Smooth muscle cell (in vitro differentiated cells): Measurements from ENCODE around the gene SERGEF. TPM values are rescaled to one million over a fixed set of nuclear protein-coding genes. Genes with fewer than 3 reads are reported as not detected.

ENCODE experiments used
- DNase-seq: peaks from one replicate; lab custom pipeline; 2025; ENCODE audit not compliant: unreplicated experiment; lab: John Stamatoyannopoulos, UW
- H2AFZ ChIP-seq: fragments of 200-600 bp; sonication (generic); 2 replicates; pipeline ENCODE4 v1.6.0; 2016; ENCODE audit warnings: antibody characterized with exemption, low read depth, mild to moderate bottlenecking
- H3F3A ChIP-seq: fragments of 200-600 bp; sonication (generic); 2 replicates; pipeline ENCODE4 v1.6.0; 2017; ENCODE audit warnings: antibody characterized with exemption, low read depth
- H3K27ac ChIP-seq: fragments of 200-600 bp; sonication (generic); 2 replicates; pipeline ENCODE4 v1.5.1; 2016; ENCODE audit warnings: low read depth, mild to moderate bottlenecking
- H3K27me3 ChIP-seq: fragments of 200-600 bp; sonication (generic); 2 replicates; pipeline ENCODE4 v1.6.1; 2016; ENCODE audit warnings: low read depth, mild to moderate bottlenecking
- H3K36me3 ChIP-seq: fragments of 200-600 bp; sonication (generic); 2 replicates; pipeline ENCODE4 v1.5.1; 2016; ENCODE audit warnings: low read depth
- H3K4me1 ChIP-seq: fragments of 200-600 bp; sonication (generic); 2 replicates; pipeline ENCODE4 v1.5.1; 2016; ENCODE audit warnings: low read depth
- H3K4me2 ChIP-seq: fragments of 200-600 bp; sonication (generic); 2 replicates; pipeline ENCODE4 v1.6.0; 2016; ENCODE audit warnings: mild to moderate bottlenecking
- H3K4me3 ChIP-seq: fragments of 200-600 bp; sonication (generic); 2 replicates; pipeline ENCODE4 v1.5.1; 2016; ENCODE audit warnings: mild to moderate bottlenecking
- H3K79me2 ChIP-seq: fragments of 200-600 bp; sonication (generic); 2 replicates; pipeline ENCODE4 v1.6.0; 2016; ENCODE audit warnings: low read depth, mild to moderate bottlenecking
- H3K9ac ChIP-seq: fragments of 200-600 bp; sonication (generic); 2 replicates; pipeline ENCODE4 v1.6.0; 2016; ENCODE audit warnings: low read depth
- H3K9me3 ChIP-seq: fragments of 200-600 bp; sonication (generic); replicated peaks from 2 replicates; pipeline ENCODE4 v1.5.1; 2016; ENCODE audit warnings: low read depth
- H4K20me1 ChIP-seq: fragments of 200-600 bp; sonication (generic); 2 replicates; pipeline ENCODE4 v1.6.0; 2016; ENCODE audit warnings: low read depth
- CTCF ChIP-seq: fragments of 200-600 bp; sonication (generic); IDR thresholded peaks from 2 replicates; pipeline ENCODE4 v1.5.1; 2017; ENCODE audit warnings: borderline replicate concordance, mild to moderate bottlenecking, antibody characterized with exemption; ENCODE audit not compliant: insufficient read depth, poor library complexity, severe bottlenecking
- WGBS: methylation state at CpG from one replicate; pipeline ENCODE4 v1.1.7; 2016; ENCODE audit warnings: low lambda C conversion rate; 5-methylcytosine and 5-hydroxymethylcytosine counted together
- polyA plus RNA-seq: library from polyadenylated mRNA; unstranded; fragments of >200 nt; fragmentation: Nextera tagmentation; extraction: Ambion mirVana; gene quantifications from 2 replicates; pipeline ENCODE4 v1.2.1, GENCODE V29; 2016
- total RNA-seq: library from RNA; depleted of rRNA; stranded (reverse); fragments of >200 nt; gene quantifications from 2 replicates; pipeline ENCODE4 v1.2.3, GENCODE V29; 2014

Gene SERGEF
- total and polyA plus RNA-seq, 2 experiments from 2014 or later, result 4.9 to 7.4 TPM

GRCh38 chr11:17840101-17840548 is 172.7 kb downstream of the SERGEF start:
- H3K4me3 ChIP-seq, result no peak overlapping the region
- H3K79me2 ChIP-seq, result no peaks in the 10 kb centered on the region
- no peak overlapping the region for H3K27ac ChIP-seq
- TF ChIP-seq CTCF, result no peak
- no peaks in the 10 kb centered on the region for H3K27me3 ChIP-seq
- no peaks in the 10 kb centered on the region for H4K20me1 ChIP-seq
- no peak overlapping the region for H3K9ac ChIP-seq
- H3K9me3 ChIP-seq, result no peaks in the 10 kb centered on the region
- no peaks in the 10 kb centered on the region for H3K4me1 ChIP-seq
- H3F3A ChIP-seq, result no peaks in the 10 kb centered on the region
- 92% methylated on average over 4 of the region's 4 CpGs for WGBS
- H2AFZ ChIP-seq, result no peak overlapping the region
- H3K4me2 ChIP-seq, result no peak overlapping the region
- H3K36me3 ChIP-seq, result no peaks in the 10 kb centered on the region
- DNase-seq, result no peak

GRCh38 chr11:17839450-17839849 is 173.4 kb downstream of the SERGEF start:
- no peak overlapping the region for H3K27ac ChIP-seq
- no peak for DNase-seq

GRCh38 chr11:17838102-17838501 is 174.7 kb downstream of the SERGEF start:
- H3K4me3 ChIP-seq, result no peak overlapping the region
- H3K27me3 ChIP-seq, result no peaks in the 10 kb centered on the region
- no peak overlapping the region for H3K27ac ChIP-seq
- H3K79me2 ChIP-seq, result no peaks in the 10 kb centered on the region
- H3K36me3 ChIP-seq, result no peaks in the 10 kb centered on the region
- H3K9ac ChIP-seq, result no peak overlapping the region
- no peak for TF ChIP-seq CTCF
- H4K20me1 ChIP-seq, result no peaks in the 10 kb centered on the region
- H3K4me2 ChIP-seq, result no peak overlapping the region
- H3K4me1 ChIP-seq, result no peaks in the 10 kb centered on the region
- DNase-seq, result no peak
- H3F3A ChIP-seq, result no peaks in the 10 kb centered on the region
- H2AFZ ChIP-seq, result no peak overlapping the region
- 95% methylated on average over 3 of the region's 3 CpGs for WGBS
- H3K9me3 ChIP-seq, result no peaks in the 10 kb centered on the region

More at GRCh38 chr11:17839450-17839849, 173.4 kb downstream of the SERGEF start:
- Histone ChIP-seq H2AFZ (no peak overlapping the region), H3K4me1 (no peaks in the 10 kb centered on the region), H3K4me2 (no peak overlapping the region), H3K4me3 (no peak overlapping the region), H3F3A (no peaks in the 10 kb centered on the region), H4K20me1 (no peaks in the 10 kb centered on the region), H3K27me3 (no peaks in the 10 kb centered on the region), H3K9me3 (no peaks in the 10 kb centered on the region), H3K79me2 (no peaks in the 10 kb centered on the region), H3K9ac (no peak overlapping the region), H3K36me3 (no peaks in the 10 kb centered on the region)
- 90% methylated on average over 5 of the region's 5 CpGs for WGBS
- TF ChIP-seq CTCF, result no peak

- Histone ChIP-seq H3K27ac (no peak overlapping the region), H3K4me3 (no peak overlapping the region), H3K36me3 (no peaks in the 10 kb centered on the region), H3K27me3 (no peaks in the 10 kb centered on the region), H3K79me2 (no peaks in the 10 kb centered on the region), H3K9ac (no peak overlapping the region), H3F3A (no peaks in the 10 kb centered on the region), H2AFZ (no peak overlapping the region), H4K20me1 (no peaks in the 10 kb centered on the region), H3K9me3 (no peaks in the 10 kb centered on the region), H3K4me1 (no peaks in the 10 kb centered on the region), H3K4me2 (no peak overlapping the region)
- no peak for TF ChIP-seq CTCF
- no peak for DNase-seq
- 96% methylated on average over 3 of the region's 3 CpGs for WGBS
These were observed 181.0 kb downstream of the SERGEF start for GRCh38 chr11:17831883-17832282.
